HL-60 (cell line): ENCODE results near the gene ADARB1.

Source experiments
- DNase-seq, 2 experiments: peaks; one replicate each; pipeline ENCODE4 v3.0.0-alpha.2; 2010 to 2020; ENCODE audit warnings: low read depth in 1 of 2, low spot score in 1 of 2
- H3K27ac ChIP-seq: fragments of 250-450 bp; sonication (Bioruptor Pico); replicated peaks from 2 replicates; pipeline ENCODE4 v1.5.1; 2020; ENCODE audit warnings: mild to moderate bottlenecking, moderate library complexity
- H3K27me3 ChIP-seq: fragments of 250-450 bp; sonication (Bioruptor Pico); 2 replicates; pipeline ENCODE4 v1.5.1; 2021; ENCODE audit warnings: mild to moderate bottlenecking, moderate library complexity; ENCODE audit not compliant: insufficient read depth, poor library complexity, severe bottlenecking
- H3K4me3 ChIP-seq: replicated peaks from 2 replicates; pipeline ENCODE4 v1.5.1; 2011; ENCODE audit warnings: mild to moderate bottlenecking, control low read depth, low read length; ENCODE audit not compliant: insufficient read depth
- GABPA ChIP-seq: IDR thresholded peaks from 2 replicates; pipeline ENCODE4 v1.6.1; 2012; ENCODE audit warnings: low read depth
- POLR2AphosphoS5 ChIP-seq: IDR thresholded peaks from 2 replicates; pipeline ENCODE4 v1.6.1; 2012; ENCODE audit warnings: low read depth
- SPI1 ChIP-seq: IDR thresholded peaks from 2 replicates; pipeline ENCODE4 v1.6.1; 2012; ENCODE audit warnings: low read depth, mild to moderate bottlenecking, borderline replicate concordance
- TF ChIP-seq, protein P1 (sequence below): IDR thresholded peaks from one replicate; pipeline ENCODE4 v1.5.1; 2011; ENCODE audit warnings: low read length, control low read depth, inconsistent platforms; ENCODE audit not compliant: insufficient read depth
- TF ChIP-seq, protein P2 (sequence below): IDR thresholded peaks from 2 replicates; pipeline ENCODE4 v1.6.1; 2012; ENCODE audit warnings: low read depth; ENCODE audit not compliant: insufficient replicate concordance

Gene ADARB1

DNA sequence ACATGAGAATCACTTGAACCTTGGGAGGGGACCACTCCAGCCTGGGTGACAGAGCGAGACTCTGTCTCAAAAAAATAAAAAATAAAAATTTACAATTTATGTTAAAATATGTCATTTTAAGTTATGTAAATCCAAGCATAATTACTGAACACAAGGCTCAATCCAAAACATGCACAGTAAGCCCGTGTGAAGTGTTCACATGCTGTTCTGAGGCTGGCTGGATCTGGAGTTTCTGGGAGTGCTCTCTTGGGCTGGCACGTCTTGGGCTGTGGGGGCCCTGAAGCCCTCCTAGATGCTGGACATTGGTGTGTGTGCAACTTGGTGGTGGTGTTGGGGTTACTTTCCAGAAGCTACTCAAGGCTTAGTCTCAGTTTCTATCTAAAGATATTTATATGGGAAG, 25.2 kb downstream of the ADARB1 start:
- H3K4me3 ChIP-seq, result no peak overlapping the region
- TF ChIP-seq, protein P1, sequence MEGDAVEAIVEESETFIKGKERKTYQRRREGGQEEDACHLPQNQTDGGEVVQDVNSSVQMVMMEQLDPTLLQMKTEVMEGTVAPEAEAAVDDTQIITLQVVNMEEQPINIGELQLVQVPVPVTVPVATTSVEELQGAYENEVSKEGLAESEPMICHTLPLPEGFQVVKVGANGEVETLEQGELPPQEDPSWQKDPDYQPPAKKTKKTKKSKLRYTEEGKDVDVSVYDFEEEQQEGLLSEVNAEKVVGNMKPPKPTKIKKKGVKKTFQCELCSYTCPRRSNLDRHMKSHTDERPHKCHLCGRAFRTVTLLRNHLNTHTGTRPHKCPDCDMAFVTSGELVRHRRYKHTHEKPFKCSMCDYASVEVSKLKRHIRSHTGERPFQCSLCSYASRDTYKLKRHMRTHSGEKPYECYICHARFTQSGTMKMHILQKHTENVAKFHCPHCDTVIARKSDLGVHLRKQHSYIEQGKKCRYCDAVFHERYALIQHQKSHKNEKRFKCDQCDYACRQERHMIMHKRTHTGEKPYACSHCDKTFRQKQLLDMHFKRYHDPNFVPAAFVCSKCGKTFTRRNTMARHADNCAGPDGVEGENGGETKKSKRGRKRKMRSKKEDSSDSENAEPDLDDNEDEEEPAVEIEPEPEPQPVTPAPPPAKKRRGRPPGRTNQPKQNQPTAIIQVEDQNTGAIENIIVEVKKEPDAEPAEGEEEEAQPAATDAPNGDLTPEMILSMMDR, result no peak
- TF ChIP-seq GABPA, result no peak
- no peak for TF ChIP-seq POLR2AphosphoS5
- TF ChIP-seq SPI1, result no peak
- TF ChIP-seq, protein P2, sequence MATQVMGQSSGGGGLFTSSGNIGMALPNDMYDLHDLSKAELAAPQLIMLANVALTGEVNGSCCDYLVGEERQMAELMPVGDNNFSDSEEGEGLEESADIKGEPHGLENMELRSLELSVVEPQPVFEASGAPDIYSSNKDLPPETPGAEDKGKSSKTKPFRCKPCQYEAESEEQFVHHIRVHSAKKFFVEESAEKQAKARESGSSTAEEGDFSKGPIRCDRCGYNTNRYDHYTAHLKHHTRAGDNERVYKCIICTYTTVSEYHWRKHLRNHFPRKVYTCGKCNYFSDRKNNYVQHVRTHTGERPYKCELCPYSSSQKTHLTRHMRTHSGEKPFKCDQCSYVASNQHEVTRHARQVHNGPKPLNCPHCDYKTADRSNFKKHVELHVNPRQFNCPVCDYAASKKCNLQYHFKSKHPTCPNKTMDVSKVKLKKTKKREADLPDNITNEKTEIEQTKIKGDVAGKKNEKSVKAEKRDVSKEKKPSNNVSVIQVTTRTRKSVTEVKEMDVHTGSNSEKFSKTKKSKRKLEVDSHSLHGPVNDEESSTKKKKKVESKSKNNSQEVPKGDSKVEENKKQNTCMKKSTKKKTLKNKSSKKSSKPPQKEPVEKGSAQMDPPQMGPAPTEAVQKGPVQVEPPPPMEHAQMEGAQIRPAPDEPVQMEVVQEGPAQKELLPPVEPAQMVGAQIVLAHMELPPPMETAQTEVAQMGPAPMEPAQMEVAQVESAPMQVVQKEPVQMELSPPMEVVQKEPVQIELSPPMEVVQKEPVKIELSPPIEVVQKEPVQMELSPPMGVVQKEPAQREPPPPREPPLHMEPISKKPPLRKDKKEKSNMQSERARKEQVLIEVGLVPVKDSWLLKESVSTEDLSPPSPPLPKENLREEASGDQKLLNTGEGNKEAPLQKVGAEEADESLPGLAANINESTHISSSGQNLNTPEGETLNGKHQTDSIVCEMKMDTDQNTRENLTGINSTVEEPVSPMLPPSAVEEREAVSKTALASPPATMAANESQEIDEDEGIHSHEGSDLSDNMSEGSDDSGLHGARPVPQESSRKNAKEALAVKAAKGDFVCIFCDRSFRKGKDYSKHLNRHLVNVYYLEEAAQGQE, result no peak
- H3K27ac ChIP-seq, result no peak overlapping the region
- H3K27me3 ChIP-seq, result peaks cover 2% of the 10 kb centered on the region
- no peak for DNase-seq

DNA sequence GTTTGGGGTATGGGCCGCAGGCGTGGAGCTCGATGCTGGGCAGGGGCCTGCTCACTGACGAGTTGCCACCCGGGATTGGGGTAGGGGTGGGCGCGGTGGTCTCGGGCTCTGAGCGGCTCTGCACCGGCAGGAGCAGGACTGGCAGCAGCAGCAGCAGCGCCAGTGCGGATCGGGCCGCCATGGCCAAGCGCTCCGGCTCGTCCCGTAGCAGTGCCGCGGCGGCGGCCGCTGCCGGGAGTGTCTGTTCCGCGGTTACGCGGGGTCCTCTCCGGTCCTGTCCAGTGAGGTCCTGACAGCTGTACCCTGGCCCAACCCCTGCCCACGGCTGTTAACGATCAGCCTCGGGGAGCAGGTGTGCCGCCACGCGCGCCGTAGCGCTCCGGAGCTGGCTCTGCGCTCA, 26.5 kb downstream of the ADARB1 start:
- Histone ChIP-seq H3K4me3 (no peak overlapping the region), H3K27ac (no peak overlapping the region), H3K27me3 (no peaks in the 10 kb centered on the region)
- DNase-seq, result no peak
- TF ChIP-seq, protein P2, result no peak
- no peak for TF ChIP-seq GABPA
- TF ChIP-seq, protein P1, result no peak
- TF ChIP-seq POLR2AphosphoS5, result no peak
- TF ChIP-seq SPI1, result no peak

DNA sequence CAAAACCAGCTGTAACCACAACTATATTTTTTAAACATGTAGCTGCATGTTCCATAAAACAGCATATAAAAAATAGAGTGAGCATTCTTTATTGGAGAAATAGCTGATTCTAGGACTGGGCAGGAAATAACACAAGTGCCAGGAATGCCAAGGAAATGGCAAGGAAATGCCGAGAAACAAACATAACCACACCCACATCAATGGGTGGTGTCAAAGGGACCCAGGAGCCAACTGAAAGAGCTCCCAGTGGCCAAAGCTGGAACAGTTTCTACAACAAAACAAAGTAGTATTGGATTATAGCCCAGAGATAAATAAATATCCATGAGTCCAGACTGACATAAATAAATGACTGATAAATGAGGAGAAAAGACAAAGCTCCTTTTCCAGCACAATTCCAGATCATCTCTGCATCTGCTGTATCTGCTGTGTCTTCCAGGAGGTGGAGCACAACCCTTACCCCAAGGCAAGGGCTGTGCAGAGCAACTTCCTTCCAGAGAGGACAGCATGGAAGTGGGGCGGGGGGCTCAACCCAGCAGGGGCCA, 28.1 kb downstream of the ADARB1 start:
- H3K27ac ChIP-seq, result no peak overlapping the region
- DNase-seq, result no peak
- H3K27me3 ChIP-seq, result no peaks in the 10 kb centered on the region
- TF ChIP-seq, protein P2, result no peak
- TF ChIP-seq SPI1 (no peak), GABPA (no peak), POLR2AphosphoS5 (no peak)
- H3K4me3 ChIP-seq, result no peak overlapping the region
